ENCODE measurements around the gene RBM47. TPM values are rescaled to one million over a fixed set of nuclear protein-coding genes. Genes with fewer than 3 reads are reported as not detected.

Gene RBM47
- total RNA-seq = 32.9 and 34.8 TPM in 2 replicates

- intact Hi-C loops (cut with micrococcal nuclease) = loop anchor here (5.0 to 10.0 kb wide), 3 partner anchors 77 to 447 kb away; no protein-coding TSS in a partner anchor
- Mint-ChIP-seq H3K4me1 (ENCODE audit: low read depth) (peaks cover 41% of the 10 kb centered on the region), H3K9me3 (no peaks in the 10 kb centered on the region), H3K4me3 (ENCODE audit: low read depth) (peak within 1 kb of the TSS; percentile 98), H3K27me3 (ENCODE audit: low read depth) (peaks cover 9% of the 10 kb centered on the region), H3K36me3 (ENCODE audit: low read depth) (peaks cover 34% of the 10 kb centered on the region), H3K27ac (peak within 1 kb of the TSS; percentile 90)
- DNase-seq (ENCODE audit: low spot score) = no peak
Observed at GRCh38 chr4:40629401-40630334, at the start of gene RBM47. Gene RBM47 (minus strand): TSS chr4:40629864. CDS start chr4:40438893, 190,971 bp downstream.

- H3K4me3 Mint-ChIP-seq (ENCODE audit: low read depth) = no peak overlapping the region
- no peaks in the 10 kb centered on the region for H3K9me3 Mint-ChIP-seq
- peaks cover 3% of the 10 kb centered on the region for H3K36me3 Mint-ChIP-seq (ENCODE audit: low read depth)
- intact Hi-C loops (cut with micrococcal nuclease) = no loop called here
- no peak overlapping the region for H3K27ac Mint-ChIP-seq
- peaks cover 26% of the 10 kb centered on the region for H3K4me1 Mint-ChIP-seq (ENCODE audit: low read depth)
- no peak for DNase-seq (ENCODE audit: low spot score)
- H3K27me3 Mint-ChIP-seq (ENCODE audit: low read depth) = no peaks in the 10 kb centered on the region
Observed at GRCh38 chr4:40678421-40678820, 48.8 kb upstream of the RBM47 start.

- H3K9me3 Mint-ChIP-seq = no peaks in the 10 kb centered on the region
- H3K4me3 Mint-ChIP-seq (ENCODE audit: low read depth) = no peak overlapping the region
- H3K4me1 Mint-ChIP-seq (ENCODE audit: low read depth) = peaks cover 38% of the 10 kb centered on the region
- H3K27me3 Mint-ChIP-seq (ENCODE audit: low read depth) = no peaks in the 10 kb centered on the region
- no peak for DNase-seq (ENCODE audit: low spot score)
- intact Hi-C loops (cut with micrococcal nuclease) = no loop called here
- H3K36me3 Mint-ChIP-seq (ENCODE audit: low read depth) = no peaks in the 10 kb centered on the region
- H3K27ac Mint-ChIP-seq = no peak overlapping the region
Observed at GRCh38 chr4:40675166-40675565, 45.5 kb upstream of the RBM47 start.

GRCh38 chr4:40672528-40673522 is 43.2 kb upstream of the RBM47 start:
- DNase-seq (ENCODE audit: low spot score) = peak; percentile 63
- Mint-ChIP-seq H3K36me3 (ENCODE audit: low read depth) (no peaks in the 10 kb centered on the region), H3K4me3 (ENCODE audit: low read depth) (peak overlapping the region; percentile 51), H3K27me3 (ENCODE audit: low read depth) (no peaks in the 10 kb centered on the region), H3K9me3 (no peaks in the 10 kb centered on the region), H3K27ac (peak overlapping the region; percentile 90), H3K4me1 (ENCODE audit: low read depth) (peaks cover 53% of the 10 kb centered on the region)
- intact Hi-C loops (cut with micrococcal nuclease) = loop anchor here (1.0 to 5.0 kb wide), 9 partner anchors 9 to 446 kb away; no protein-coding TSS in a partner anchor

- peak overlapping the region; percentile 90 for H3K27ac Mint-ChIP-seq
- H3K4me3 Mint-ChIP-seq (ENCODE audit: low read depth) = no peak overlapping the region
- no peaks in the 10 kb centered on the region for H3K9me3 Mint-ChIP-seq
Observed at GRCh38 chr4:40669504-40669903, 39.8 kb upstream of the RBM47 start.

GRCh38 chr4:40665842-40666241 is 36.2 kb upstream of the RBM47 start:
- H3K4me3 Mint-ChIP-seq (ENCODE audit: low read depth) = no peak overlapping the region
- no peaks in the 10 kb centered on the region for H3K36me3 Mint-ChIP-seq (ENCODE audit: low read depth)
- DNase-seq (ENCODE audit: low spot score) = no peak
- H3K4me1 Mint-ChIP-seq (ENCODE audit: low read depth) = peaks cover 48% of the 10 kb centered on the region
- intact Hi-C loops (cut with micrococcal nuclease) = no loop called here
- no peaks in the 10 kb centered on the region for H3K27me3 Mint-ChIP-seq (ENCODE audit: low read depth)
- H3K27ac Mint-ChIP-seq = peak overlapping the region; percentile 4
- no peaks in the 10 kb centered on the region for H3K9me3 Mint-ChIP-seq

More at GRCh38 chr4:40669504-40669903, 39.8 kb upstream of the RBM47 start:
- Mint-ChIP-seq H3K27me3 (ENCODE audit: low read depth) (no peaks in the 10 kb centered on the region), H3K36me3 (ENCODE audit: low read depth) (no peaks in the 10 kb centered on the region), H3K4me1 (ENCODE audit: low read depth) (peaks cover 52% of the 10 kb centered on the region)
- intact Hi-C loops (cut with micrococcal nuclease) = no loop called here
- DNase-seq (ENCODE audit: low spot score) = no peak

- intact Hi-C loops (cut with micrococcal nuclease) = loop anchor here (1.0 kb wide), 4 partner anchors 10 to 148 kb away; no protein-coding TSS in a partner anchor
- Mint-ChIP-seq H3K27me3 (ENCODE audit: low read depth) (no peaks in the 10 kb centered on the region), H3K9me3 (no peaks in the 10 kb centered on the region), H3K4me3 (ENCODE audit: low read depth) (no peak overlapping the region), H3K4me1 (ENCODE audit: low read depth) (peaks cover 30% of the 10 kb centered on the region), H3K36me3 (ENCODE audit: low read depth) (no peaks in the 10 kb centered on the region), H3K27ac (peak overlapping the region; percentile 85)
- no peak for DNase-seq (ENCODE audit: low spot score)
Observed at GRCh38 chr4:40662962-40663604, 33.4 kb upstream of the RBM47 start.

GRCh38 chr4:40661803-40662202 is 32.1 kb upstream of the RBM47 start:
- peak overlapping the region; percentile 38 for H3K27ac Mint-ChIP-seq
- DNase-seq (ENCODE audit: low spot score) = no peak
- intact Hi-C loops (cut with micrococcal nuclease) = no loop called here
- no peaks in the 10 kb centered on the region for H3K27me3 Mint-ChIP-seq (ENCODE audit: low read depth)
- H3K4me1 Mint-ChIP-seq (ENCODE audit: low read depth) = peaks cover 27% of the 10 kb centered on the region
- H3K9me3 Mint-ChIP-seq = no peaks in the 10 kb centered on the region
- H3K4me3 Mint-ChIP-seq (ENCODE audit: low read depth) = no peak overlapping the region
- H3K36me3 Mint-ChIP-seq (ENCODE audit: low read depth) = no peaks in the 10 kb centered on the region

- no peak overlapping the region for H3K27ac Mint-ChIP-seq
- no peaks in the 10 kb centered on the region for H3K27me3 Mint-ChIP-seq (ENCODE audit: low read depth)
- no peaks in the 10 kb centered on the region for H3K36me3 Mint-ChIP-seq (ENCODE audit: low read depth)
- no peaks in the 10 kb centered on the region for H3K9me3 Mint-ChIP-seq
- H3K4me3 Mint-ChIP-seq (ENCODE audit: low read depth) = no peak overlapping the region
- peaks cover 20% of the 10 kb centered on the region for H3K4me1 Mint-ChIP-seq (ENCODE audit: low read depth)
- no peak for DNase-seq (ENCODE audit: low spot score)
- intact Hi-C loops (cut with micrococcal nuclease) = no loop called here
Observed at GRCh38 chr4:40656201-40656863, 26.7 kb upstream of the RBM47 start.

- H3K4me3 Mint-ChIP-seq (ENCODE audit: low read depth) = no peak overlapping the region
- intact Hi-C loops (cut with micrococcal nuclease) = no loop called here
- H3K4me1 Mint-ChIP-seq (ENCODE audit: low read depth) = peaks cover 10% of the 10 kb centered on the region
- no peak overlapping the region for H3K27ac Mint-ChIP-seq
- H3K27me3 Mint-ChIP-seq (ENCODE audit: low read depth) = no peaks in the 10 kb centered on the region
- H3K9me3 Mint-ChIP-seq = no peaks in the 10 kb centered on the region
- H3K36me3 Mint-ChIP-seq (ENCODE audit: low read depth) = no peaks in the 10 kb centered on the region
- no peak for DNase-seq (ENCODE audit: low spot score)
Observed at GRCh38 chr4:40651280-40651679, 21.6 kb upstream of the RBM47 start.

GRCh38 chr4:40649321-40649720 is 19.7 kb upstream of the RBM47 start:
- no peak for DNase-seq (ENCODE audit: low spot score)
- Mint-ChIP-seq H3K4me3 (ENCODE audit: low read depth) (no peak overlapping the region), H3K27ac (no peak overlapping the region), H3K9me3 (no peaks in the 10 kb centered on the region), H3K36me3 (ENCODE audit: low read depth) (no peaks in the 10 kb centered on the region), H3K4me1 (ENCODE audit: low read depth) (peaks cover 7% of the 10 kb centered on the region), H3K27me3 (ENCODE audit: low read depth) (no peaks in the 10 kb centered on the region)
- intact Hi-C loops (cut with micrococcal nuclease) = no loop called here
